Ishikawa (cell line): ENCODE measurements around the gene SYT1.

Source experiments
- CEBPB ChIP-seq: IDR thresholded peaks from 2 replicates; pipeline ENCODE4 v1.6.1; 2012
- CREB1 ChIP-seq: IDR thresholded peaks from 2 replicates; pipeline ENCODE4 v1.6.1; 2012; ENCODE audit warnings: low read depth
- EGR1 ChIP-seq: IDR thresholded peaks from 2 replicates; pipeline ENCODE4 v1.6.1; 2012
- EP300 ChIP-seq: IDR thresholded peaks from 2 replicates; pipeline ENCODE4 v1.6.1; 2012; ENCODE audit warnings: borderline replicate concordance
- FOXM1 ChIP-seq: IDR thresholded peaks from 2 replicates; pipeline ENCODE4 v1.6.1; 2012; ENCODE audit warnings: low read depth, borderline replicate concordance
- MAX ChIP-seq: IDR thresholded peaks from 2 replicates; pipeline ENCODE4 v1.6.1; 2012
- NFIC ChIP-seq: IDR thresholded peaks from 2 replicates; pipeline ENCODE4 v1.6.1; 2012
- RAD21 ChIP-seq: IDR thresholded peaks from 2 replicates; pipeline ENCODE4 v1.6.1; 2012; ENCODE audit warnings: low read depth
- REST ChIP-seq: IDR thresholded peaks from 2 replicates; pipeline ENCODE4 v1.6.1; 2012; ENCODE audit warnings: low read depth, mild to moderate bottlenecking
- TAF1 ChIP-seq: IDR thresholded peaks from 2 replicates; pipeline ENCODE4 v1.6.1; 2012; ENCODE audit warnings: low read depth, mild to moderate bottlenecking
- TCF12 ChIP-seq: IDR thresholded peaks from 2 replicates; pipeline ENCODE4 v1.6.1; 2012; ENCODE audit warnings: low read depth
- TEAD4 ChIP-seq: IDR thresholded peaks from 2 replicates; pipeline ENCODE4 v1.6.1; 2012
- USF1 ChIP-seq: IDR thresholded peaks from 2 replicates; pipeline ENCODE4 v1.6.1; 2012
- YY1 ChIP-seq: IDR thresholded peaks from 2 replicates; pipeline ENCODE4 v1.6.1; 2012; ENCODE audit warnings: low read depth
- ZBTB7A ChIP-seq: IDR thresholded peaks from 2 replicates; pipeline ENCODE4 v1.6.1; 2012; ENCODE audit warnings: low read depth

The SYT1 gene

GRCh38 chr12:78865516-78865915 is 942 bp downstream of the SYT1 start:
- TF ChIP-seq ZBTB7A (no peak), TAF1 (no peak), CEBPB (no peak), YY1 (no peak), MAX (no peak), USF1 (no peak), CREB1 (no peak), RAD21 (no peak)

GRCh38 chr12:78866518-78866917 is 1.9 kb downstream of the SYT1 start:
- TF ChIP-seq TCF12, result no peak
- no peak for TF ChIP-seq USF1

GRCh38 chr12:78870539-78870938 is 6.0 kb downstream of the SYT1 start:
- TF ChIP-seq CREB1 (no peak), REST (no peak), ZBTB7A (no peak), TEAD4 (no peak), USF1 (no peak), NFIC (no peak), EP300 (no peak), FOXM1 (no peak), TCF12 (no peak), CEBPB (no peak), YY1 (no peak)

GRCh38 chr12:78871566-78871965 is 7.0 kb downstream of the SYT1 start:
- TF ChIP-seq CREB1 (no peak), CEBPB (no peak), EGR1 (no peak), TCF12 (no peak), NFIC (no peak), USF1 (no peak), MAX (no peak), TEAD4 (no peak), RAD21 (no peak), REST (no peak), YY1 (no peak), FOXM1 (no peak), EP300 (no peak), TAF1 (no peak), ZBTB7A (no peak)

GRCh38 chr12:78878459-78878858 is 13.9 kb downstream of the SYT1 start:
- no peak for TF ChIP-seq TEAD4
- no peak for TF ChIP-seq TAF1
- TF ChIP-seq CEBPB, result no peak
- TF ChIP-seq EP300, result no peak
- no peak for TF ChIP-seq TCF12
- no peak for TF ChIP-seq MAX
- no peak for TF ChIP-seq RAD21
- no peak for TF ChIP-seq USF1
- TF ChIP-seq FOXM1, result no peak
- no peak for TF ChIP-seq CREB1
- TF ChIP-seq EGR1, result no peak
